GM18867 (cell line): Measurements from ENCODE around the gene CR1L.
"Not testable (repeated sequence)": the region's sequence is repeated elsewhere in the genome, so short reads cannot be mapped to it uniquely, and the experiment has no call there.

Experiments
- ATAC-seq: cut with Tn5 transposase; IDR thresholded peaks from one replicate; pipeline ENCODE4 v1.9.1; 2021; ENCODE audit warnings: mild to moderate bottlenecking, moderate library complexity; ENCODE audit not compliant: unreplicated experiment

Gene CR1L

GRCh38 chr1:207766569-207766968 lies 121.6 kb downstream of the CR1L start:
- ATAC-seq: no peak

GRCh38 chr1:207770514-207770913 lies 125.6 kb downstream of the CR1L start:
- not testable (repeated sequence) for ATAC-seq
